Liver (tissue), 9 donors: ENCODE data around the gene DRAXIN. TPM values are rescaled to one million over a fixed set of nuclear protein-coding genes. Genes with fewer than 3 reads are reported as not detected.

Experiments
- DNase-seq: peaks from one replicate; pipeline ENCODE4 v3.0.0-alpha.2; 2017; ENCODE audit warnings: low spot score
- H3K27ac ChIP-seq, 2 donors: one replicate each; pipeline ENCODE4 v1.7.0; 2013; ENCODE audit warnings: inconsistent platforms in 2 of 2, low read length in 2 of 2, control low read depth in 1 of 2, low read depth in 1 of 2, mild to moderate bottlenecking in 1 of 2
- H3K27me3 ChIP-seq, 4 donors: one replicate each; pipeline versions ENCODE4 v1.6.1 to v1.7.0; 2013; ENCODE audit warnings: low read length in 3 of 4, inconsistent platforms in 1 of 4, mild to moderate bottlenecking in 1 of 4, moderate library complexity in 1 of 4; ENCODE audit not compliant: control insufficient read depth in 4 of 4, insufficient read depth in 4 of 4
- H3K36me3 ChIP-seq, 4 donors: one replicate each; pipeline versions ENCODE4 v1.6.1 to v1.7.0; 2013; ENCODE audit warnings: low read length in 3 of 4, mild to moderate bottlenecking in 3 of 4, low read depth in 1 of 4, moderate library complexity in 1 of 4; ENCODE audit not compliant: control insufficient read depth in 4 of 4, insufficient read depth in 3 of 4
- H3K4me1 ChIP-seq, 4 donors: one replicate each; pipeline versions ENCODE4 v1.6.1 to v1.7.0; 2013; ENCODE audit warnings: low read length in 3 of 4, mild to moderate bottlenecking in 3 of 4, moderate library complexity in 1 of 4; ENCODE audit not compliant: control insufficient read depth in 4 of 4, insufficient read depth in 4 of 4
- H3K4me3 ChIP-seq, 3 donors: one replicate each; pipeline versions ENCODE4 v1.6.1 to v1.7.0; 2013; ENCODE audit warnings: low read length in 3 of 3, control low read depth in 1 of 3, low read depth in 1 of 3, mild to moderate bottlenecking in 1 of 3
- H3K9ac ChIP-seq, 2 donors: one replicate each; pipeline ENCODE4 v1.7.0; 2013; ENCODE audit warnings: low read length in 2 of 2, mild to moderate bottlenecking in 2 of 2, moderate library complexity in 2 of 2, control low read depth in 1 of 2, low read depth in 1 of 2
- H3K9me3 ChIP-seq, 4 donors: one replicate each; pipeline versions ENCODE4 v1.6.1 to v1.7.0; 2013; ENCODE audit warnings: low read length in 3 of 4; ENCODE audit not compliant: control insufficient read depth in 4 of 4
- FOXA1 ChIP-seq: IDR thresholded peaks from 2 replicates; pipeline ENCODE4 v1.6.1; 2016; ENCODE audit warnings: antibody characterized with exemption
- GABPA ChIP-seq, 2 donors: IDR thresholded peaks in 1 of 2; conservative IDR thresholded peaks in 1 of 2; 2 replicates each; pipeline ENCODE4 v1.6.1; 2016; ENCODE audit warnings: antibody characterized with exemption in 2 of 2, mild to moderate bottlenecking in 1 of 2, moderate library complexity in 1 of 2
- HNF4A ChIP-seq, 2 donors: conservative IDR thresholded peaks; 2 replicates each; pipeline ENCODE4 v1.6.1; 2016; ENCODE audit warnings: antibody characterized with exemption in 2 of 2, mild to moderate bottlenecking in 2 of 2
- JUND ChIP-seq, 2 donors: IDR thresholded peaks; 2 replicates each; pipeline ENCODE4 v1.6.1; 2016; ENCODE audit warnings: antibody characterized with exemption in 2 of 2
- NR2F2 ChIP-seq: IDR thresholded peaks from 2 replicates; pipeline ENCODE4 v1.6.1; 2016; ENCODE audit warnings: antibody characterized with exemption
- RXRA ChIP-seq, 2 donors: IDR thresholded peaks; 2 replicates each; pipeline ENCODE4 v1.6.1; 2017 to 2018; ENCODE audit warnings: antibody characterized with exemption in 2 of 2, mild to moderate bottlenecking in 1 of 2
- SP1 ChIP-seq: IDR thresholded peaks from 2 replicates; pipeline ENCODE4 v1.6.1; 2018; ENCODE audit warnings: antibody characterized with exemption, mild to moderate bottlenecking
- YY1 ChIP-seq: IDR thresholded peaks from 2 replicates; pipeline ENCODE4 v1.6.1; 2016; ENCODE audit warnings: antibody characterized with exemption, mild to moderate bottlenecking
- WGBS: extraction: QIAGEN DNeasy Blood & Tissue Kit; methylation state at CpG from one replicate; pipeline ENCODE4 v1.1.7; 2013; 5-methylcytosine and 5-hydroxymethylcytosine counted together
- polyA plus RNA-seq, 2 donors: library from polyadenylated mRNA; stranded (reverse) in 1 of 2; unstranded in 1 of 2; fragments of 200-250 nt in 1 of 2; fragments of >200 nt in 1 of 2; fragmentation: Nextera tagmentation in 1 of 2; extraction: Ambion mirVana in 1 of 2; gene quantifications; one replicate each; pipeline versions ENCODE4 v1.2.1 to v1.2.3, GENCODE V29; 2013 to 2015
- total RNA-seq, 2 donors: library from RNA; depleted of rRNA; stranded (reverse); fragments of >200 nt; gene quantifications; one replicate each; pipeline ENCODE4 v1.2.3, GENCODE V29; 2014
- TF ChIP-seq, protein P1 (sequence below): IDR thresholded peaks from 2 replicates; pipeline ENCODE4 v1.6.1; 2016; ENCODE audit warnings: antibody characterized with exemption, mild to moderate bottlenecking
- TF ChIP-seq, protein P2 (sequence below): IDR thresholded peaks from 2 replicates; pipeline ENCODE4 v1.6.1; 2016; ENCODE audit warnings: antibody characterized with exemption
- TF ChIP-seq, protein P3 (sequence below): fragments of 150-350 bp; IDR thresholded peaks from 2 replicates; pipeline ENCODE4 v1.5.1; 2017; ENCODE audit warnings: improper control_type of control experiment, low read depth, low read length; ENCODE audit not compliant: missing input control
- donor health status: healthy.
- donor health status: healthy.
- donor health status: healthy.
- donor health status: healthy.
- donor health status: healthy.

The DRAXIN gene
- total and polyA plus RNA-seq, 4 donors = under 0.01 to 0.01 TPM; not detected in 2

GRCh38 chr1:11670747-11671146 lies 20.8 kb upstream of the DRAXIN start:
- H3K36me3 ChIP-seq = peaks cover 0 to 9% (median 6%) of the 10 kb centered on the region in 4 donors
- H3K4me1 ChIP-seq = peaks cover 10 to 47% (median 36%) of the 10 kb centered on the region in 4 donors
- H3K27me3 ChIP-seq = no peaks in the 10 kb centered on the region
- WGBS = 77% methylated on average over 6 of the region's 6 CpGs
- H3K27ac ChIP-seq = peak overlapping the region in 1 of 2 donors; percentile 77
- no peak overlapping the region for H3K4me3 ChIP-seq
- H3K9ac ChIP-seq = no peak overlapping the region
- no peak for TF ChIP-seq YY1
- no peak for TF ChIP-seq FOXA1
- TF ChIP-seq RXRA (IDR thresholded peaks at IDR 0.05) = no peak
- no peak for TF ChIP-seq NR2F2
- TF ChIP-seq, protein P1, sequence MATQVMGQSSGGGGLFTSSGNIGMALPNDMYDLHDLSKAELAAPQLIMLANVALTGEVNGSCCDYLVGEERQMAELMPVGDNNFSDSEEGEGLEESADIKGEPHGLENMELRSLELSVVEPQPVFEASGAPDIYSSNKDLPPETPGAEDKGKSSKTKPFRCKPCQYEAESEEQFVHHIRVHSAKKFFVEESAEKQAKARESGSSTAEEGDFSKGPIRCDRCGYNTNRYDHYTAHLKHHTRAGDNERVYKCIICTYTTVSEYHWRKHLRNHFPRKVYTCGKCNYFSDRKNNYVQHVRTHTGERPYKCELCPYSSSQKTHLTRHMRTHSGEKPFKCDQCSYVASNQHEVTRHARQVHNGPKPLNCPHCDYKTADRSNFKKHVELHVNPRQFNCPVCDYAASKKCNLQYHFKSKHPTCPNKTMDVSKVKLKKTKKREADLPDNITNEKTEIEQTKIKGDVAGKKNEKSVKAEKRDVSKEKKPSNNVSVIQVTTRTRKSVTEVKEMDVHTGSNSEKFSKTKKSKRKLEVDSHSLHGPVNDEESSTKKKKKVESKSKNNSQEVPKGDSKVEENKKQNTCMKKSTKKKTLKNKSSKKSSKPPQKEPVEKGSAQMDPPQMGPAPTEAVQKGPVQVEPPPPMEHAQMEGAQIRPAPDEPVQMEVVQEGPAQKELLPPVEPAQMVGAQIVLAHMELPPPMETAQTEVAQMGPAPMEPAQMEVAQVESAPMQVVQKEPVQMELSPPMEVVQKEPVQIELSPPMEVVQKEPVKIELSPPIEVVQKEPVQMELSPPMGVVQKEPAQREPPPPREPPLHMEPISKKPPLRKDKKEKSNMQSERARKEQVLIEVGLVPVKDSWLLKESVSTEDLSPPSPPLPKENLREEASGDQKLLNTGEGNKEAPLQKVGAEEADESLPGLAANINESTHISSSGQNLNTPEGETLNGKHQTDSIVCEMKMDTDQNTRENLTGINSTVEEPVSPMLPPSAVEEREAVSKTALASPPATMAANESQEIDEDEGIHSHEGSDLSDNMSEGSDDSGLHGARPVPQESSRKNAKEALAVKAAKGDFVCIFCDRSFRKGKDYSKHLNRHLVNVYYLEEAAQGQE = no peak
- DNase-seq = no peak
- no peaks in the 10 kb centered on the region for H3K9me3 ChIP-seq

DNA sequence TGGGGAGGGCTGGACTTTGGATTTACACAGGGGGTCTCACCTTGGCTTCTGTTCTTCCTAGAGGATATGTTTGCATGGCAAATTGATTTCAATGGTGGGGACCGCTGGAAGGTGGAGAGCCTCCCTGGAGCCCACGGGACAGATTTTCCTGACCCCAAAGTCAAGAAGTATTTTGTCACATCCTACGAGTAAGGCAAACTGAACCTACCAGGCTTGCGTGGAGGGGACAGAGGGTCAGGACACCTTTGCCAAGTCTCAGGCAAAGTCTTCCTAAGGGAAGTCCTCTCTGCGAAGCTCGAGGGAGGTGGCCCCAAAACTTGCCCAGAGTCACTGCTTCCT lies 20.3 kb upstream of the DRAXIN start:
- no peak for DNase-seq
- no peak overlapping the region for H3K9ac ChIP-seq
- peaks cover 0 to 9% (median 6%) of the 10 kb centered on the region in 4 donors for H3K36me3 ChIP-seq
- H3K4me3 ChIP-seq = peak overlapping the region in 1 of 3 donors; percentile 26
- peak overlapping the region; percentile 77 to 81 for H3K27ac ChIP-seq
- H3K27me3 ChIP-seq = no peaks in the 10 kb centered on the region
- 48% methylated on average over 6 of the region's 6 CpGs for WGBS
- TF ChIP-seq SP1 (no peak), HNF4A (conservative IDR thresholded peaks at IDR 0.05) (no peak), NR2F2 (no peak), GABPA (IDR thresholded peaks at IDR 0.05 in 1 of 2, conservative IDR thresholded peaks at IDR 0.05 in 1 of 2) (no peak), JUND (IDR thresholded peaks at IDR 0.05) (no peak)
- TF ChIP-seq, protein P2, sequence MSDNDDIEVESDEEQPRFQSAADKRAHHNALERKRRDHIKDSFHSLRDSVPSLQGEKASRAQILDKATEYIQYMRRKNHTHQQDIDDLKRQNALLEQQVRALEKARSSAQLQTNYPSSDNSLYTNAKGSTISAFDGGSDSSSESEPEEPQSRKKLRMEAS = no peak
- TF ChIP-seq, protein P1 = no peak
- TF ChIP-seq, protein P3, sequence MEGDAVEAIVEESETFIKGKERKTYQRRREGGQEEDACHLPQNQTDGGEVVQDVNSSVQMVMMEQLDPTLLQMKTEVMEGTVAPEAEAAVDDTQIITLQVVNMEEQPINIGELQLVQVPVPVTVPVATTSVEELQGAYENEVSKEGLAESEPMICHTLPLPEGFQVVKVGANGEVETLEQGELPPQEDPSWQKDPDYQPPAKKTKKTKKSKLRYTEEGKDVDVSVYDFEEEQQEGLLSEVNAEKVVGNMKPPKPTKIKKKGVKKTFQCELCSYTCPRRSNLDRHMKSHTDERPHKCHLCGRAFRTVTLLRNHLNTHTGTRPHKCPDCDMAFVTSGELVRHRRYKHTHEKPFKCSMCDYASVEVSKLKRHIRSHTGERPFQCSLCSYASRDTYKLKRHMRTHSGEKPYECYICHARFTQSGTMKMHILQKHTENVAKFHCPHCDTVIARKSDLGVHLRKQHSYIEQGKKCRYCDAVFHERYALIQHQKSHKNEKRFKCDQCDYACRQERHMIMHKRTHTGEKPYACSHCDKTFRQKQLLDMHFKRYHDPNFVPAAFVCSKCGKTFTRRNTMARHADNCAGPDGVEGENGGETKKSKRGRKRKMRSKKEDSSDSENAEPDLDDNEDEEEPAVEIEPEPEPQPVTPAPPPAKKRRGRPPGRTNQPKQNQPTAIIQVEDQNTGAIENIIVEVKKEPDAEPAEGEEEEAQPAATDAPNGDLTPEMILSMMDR = no peak
- peaks cover 14 to 50% (median 40%) of the 10 kb centered on the region in 4 donors for H3K4me1 ChIP-seq
- no peaks in the 10 kb centered on the region for H3K9me3 ChIP-seq
